IMR-90 (cell line): ENCODE data around the gene SLCO3A1. TPM values are rescaled to one million over a fixed set of nuclear protein-coding genes. Genes with fewer than 3 reads are reported as not detected.

Experiments used
- ATAC-seq: fragments of 200-7000 bp; cut with Tn5 transposase; 2 replicates; pipeline ENCODE4 v1.9.1; 2020; ENCODE audit warnings: low read depth, mild to moderate bottlenecking, moderate library complexity
- BruUV-seq: library from RNA; stranded (reverse); fragments of 400-500 nt; replicated peaks from 2 replicates; lab custom pipeline; 2021; lab: Mats Ljungman, UMichigan
- CTCF ChIA-PET: fragments of 300-600 bp; formaldehyde crosslinking; extraction: SDS; loops from one replicate; lab custom pipeline; 2021; ENCODE audit warnings: antibody characterized with exemption; lab: Yijun Ruan, JAX
- POLR2A ChIA-PET: fragments of 300-600 bp; sonication (Branson Sonifier 250); formaldehyde crosslinking; loops from one replicate; lab custom pipeline; 2022; ENCODE audit warnings: antibody characterized with exemption; ENCODE audit not compliant: unreplicated experiment; lab: Charles Lee
- DNase-seq: peaks from one replicate; pipeline ENCODE4 v3.0.0; 2013
- H2AFZ ChIP-seq: replicated peaks from 2 replicates; pipeline ENCODE3; 2013; ENCODE audit warnings: low read length, mild to moderate bottlenecking; ENCODE audit not compliant: poor library complexity
- H2AK5ac ChIP-seq: 2 replicates; pipeline ENCODE4 v1.6.1; 2013; ENCODE audit warnings: low read depth, low read length, inconsistent platforms
- H2AK9ac ChIP-seq: replicated peaks from 2 replicates; pipeline ENCODE3; 2013; ENCODE audit warnings: mild to moderate bottlenecking, low read depth, low read length, moderate library complexity; ENCODE audit not compliant: poor library complexity
- H2BK120ac ChIP-seq: 2 replicates; pipeline ENCODE4 v1.6.1; 2013; ENCODE audit warnings: low read depth, low read length, inconsistent platforms
- H2BK15ac ChIP-seq: 3 replicates; pipeline ENCODE4 v1.6.1; 2013; ENCODE audit warnings: low read depth, low read length, inconsistent platforms
- H2BK20ac ChIP-seq: 2 replicates; pipeline ENCODE4 v1.6.1; 2013; ENCODE audit warnings: low read depth, mild to moderate bottlenecking, inconsistent platforms, low read length, moderate library complexity
- H2BK5ac ChIP-seq: 2 replicates; pipeline ENCODE4 v1.6.1; 2013; ENCODE audit warnings: mild to moderate bottlenecking, low read depth, low read length, inconsistent platforms; ENCODE audit not compliant: poor library complexity, severe bottlenecking
- H3K14ac ChIP-seq: replicated peaks from 2 replicates; pipeline ENCODE4 v1.6.1; 2013; ENCODE audit warnings: low read depth, low read length, inconsistent platforms
- H3K18ac ChIP-seq: 2 replicates; pipeline ENCODE4 v1.6.1; 2013; ENCODE audit warnings: low read depth, low read length, control low read depth
- H3K23ac ChIP-seq: 2 replicates; pipeline ENCODE4 v1.6.1; 2013; ENCODE audit warnings: low read depth, low read length, inconsistent platforms
- H3K27ac ChIP-seq: 2 replicates; pipeline ENCODE4 v1.5.1; 2013; ENCODE audit warnings: mild to moderate bottlenecking, control low read depth, low read length; ENCODE audit not compliant: insufficient read depth
- H3K27me3 ChIP-seq: 2 replicates; pipeline ENCODE4 v1.6.1; 2013; ENCODE audit warnings: low read length; ENCODE audit not compliant: control insufficient read depth, insufficient read depth
- H3K36me3 ChIP-seq: 2 replicates; pipeline ENCODE4 v1.6.1; 2013; ENCODE audit warnings: low read length, mixed read lengths; ENCODE audit not compliant: control insufficient read depth, insufficient read depth
- H3K4ac ChIP-seq: 2 replicates; pipeline ENCODE4 v1.6.1; 2013; ENCODE audit warnings: low read depth, low read length, inconsistent platforms
- H3K4me1 ChIP-seq: 2 replicates; pipeline ENCODE4 v1.6.1; 2013; ENCODE audit warnings: low read length, mixed read lengths; ENCODE audit not compliant: control insufficient read depth, insufficient read depth
- H3K4me2 ChIP-seq: 2 replicates; pipeline ENCODE4 v1.6.1; 2013; ENCODE audit warnings: low read depth, mild to moderate bottlenecking, control low read depth, low read length, moderate library complexity
- H3K4me3 ChIP-seq: 2 replicates; pipeline ENCODE4 v1.5.1; 2013; ENCODE audit warnings: low read depth, mild to moderate bottlenecking, control low read depth, low read length, moderate library complexity; ENCODE audit not compliant: insufficient read depth
- H3K56ac ChIP-seq: 2 replicates; pipeline ENCODE4 v1.6.1; 2013; ENCODE audit warnings: low read length, inconsistent platforms; ENCODE audit not compliant: insufficient read depth; ENCODE audit errors: extremely low read depth
- H3K79me1 ChIP-seq, 2 experiments: 2 replicates each; pipeline ENCODE4 v1.6.1; 2013; ENCODE audit warnings: low read length in 2 of 2, inconsistent platforms in 1 of 2, low read depth in 1 of 2
- H3K9ac ChIP-seq: 2 replicates; pipeline ENCODE4 v1.6.1; 2013; ENCODE audit warnings: low read depth, low read length, control low read depth
- H3K9me1 ChIP-seq: 2 replicates; pipeline ENCODE4 v1.6.1; 2013; ENCODE audit warnings: low read length, inconsistent platforms; ENCODE audit not compliant: insufficient read depth
- H3K9me3 ChIP-seq: 2 replicates; pipeline ENCODE4 v1.6.1; 2013; ENCODE audit warnings: low read length; ENCODE audit not compliant: control insufficient read depth, insufficient read depth
- H4K20me1 ChIP-seq: 2 replicates; pipeline ENCODE4 v1.6.1; 2013; ENCODE audit warnings: low read length, inconsistent platforms; ENCODE audit not compliant: insufficient read depth
- H4K5ac ChIP-seq: 2 replicates; pipeline ENCODE4 v1.6.1; 2013; ENCODE audit warnings: mild to moderate bottlenecking, low read depth, low read length, control low read depth
- H4K8ac ChIP-seq, 2 experiments: 2 replicates each; pipeline ENCODE4 v1.6.1; 2013; ENCODE audit warnings: low read depth in 2 of 2, low read length in 2 of 2, control low read depth in 1 of 2, inconsistent platforms in 1 of 2
- H4K91ac ChIP-seq: 2 replicates; pipeline ENCODE4 v1.6.1; 2013; ENCODE audit warnings: low read depth, low read length, inconsistent platforms; ENCODE audit not compliant: insufficient read depth
- CEBPB ChIP-seq: IDR thresholded peaks from 2 replicates; pipeline ENCODE4 v1.6.1; 2012; ENCODE audit warnings: low read depth, low read length, improper control_type of control experiment
- ELK1 ChIP-seq: fragments of 150-350 bp; IDR thresholded peaks from 2 replicates; pipeline ENCODE4 v1.6.1; 2016; ENCODE audit warnings: low read depth, mild to moderate bottlenecking, low read length, moderate library complexity, borderline replicate concordance
- FOS ChIP-seq: fragments of 150-350 bp; IDR thresholded peaks from 2 replicates; pipeline ENCODE4 v1.6.1; 2016; ENCODE audit warnings: low read depth, low read length
- MAFK ChIP-seq: IDR thresholded peaks from 2 replicates; pipeline ENCODE4 v1.6.1; 2012; ENCODE audit warnings: low read depth, low read length, improper control_type of control experiment
- MXI1 ChIP-seq: IDR thresholded peaks from 2 replicates; pipeline ENCODE4 v1.6.1; 2012; ENCODE audit warnings: low read depth, mild to moderate bottlenecking, low read length, moderate library complexity, borderline replicate concordance
- POLR2A ChIP-seq: IDR thresholded peaks from 2 replicates; pipeline ENCODE4 v1.6.1; 2012; ENCODE audit warnings: mild to moderate bottlenecking, low read depth, low read length
- SMC3 ChIP-seq: fragments of 150-350 bp; IDR thresholded peaks from 2 replicates; pipeline ENCODE4 v1.6.1; 2016; ENCODE audit warnings: low read depth, mild to moderate bottlenecking, antibody characterized with exemption, low read length, moderate library complexity
- USF2 ChIP-seq: fragments of 150-350 bp; IDR thresholded peaks from 2 replicates; pipeline ENCODE4 v1.6.1; 2017; ENCODE audit warnings: mild to moderate bottlenecking, antibody characterized with exemption, low read length, low read depth
- WGBS, 2 experiments: methylation state at CpG; one replicate each; pipeline versions ENCODE4 v1.1.5 to v1.1.7; 2013; ENCODE audit warnings: missing lambda C conversion rate in 2 of 2; ENCODE audit not compliant: insufficient read length in 1 of 2; ENCODE audit errors: extremely low coverage in 2 of 2; 5-methylcytosine and 5-hydroxymethylcytosine counted together
- dilution Hi-C: fragments of 300-500 bp; cut with HindIII; formaldehyde crosslinking; loops from one replicate; pipeline ENCODE4 v1.14.3; 2018; ENCODE audit warnings: low sequenced_read_pairs; ENCODE audit not compliant: unreplicated experiment
- in situ Hi-C: fragments of 300-500 bp; cut with MboI; formaldehyde crosslinking; loops from 3 replicates; pipeline ENCODE4 v1.14.3; 2019; ENCODE audit warnings: low sequenced_read_pairs, inconsistent platforms, mixed read lengths
- intact Hi-C: fragments of 100-400 bp; cut with micrococcal nuclease; formaldehyde crosslinking; loops from 2 replicates; pipeline ENCODE4 v1.10.0; 2022
- polyA plus RNA-seq, 3 experiments: library from polyadenylated mRNA; depleted of rRNA; stranded (reverse); fragments of >200 nt; gene quantifications; 2 replicates each; pipeline ENCODE4 v1.2.3, GENCODE V29; 2012; ENCODE audit warnings: low replicate concordance in 1 of 3
- total RNA-seq: library from RNA; depleted of rRNA; stranded (reverse); fragments of >200 nt; gene quantifications from 2 replicates; pipeline ENCODE4 v1.2.3, GENCODE V29; 2012

Gene SLCO3A1
- total and polyA plus RNA-seq, 2 of the 4 experiments (the other 2 are of a cell fraction) = 4.7 to 8.1 TPM

GRCh38 chr15:91954292-91954691 is 100.8 kb downstream of the SLCO3A1 start:
- in situ Hi-C loops = no loop called here
- no peak overlapping the region for H2BK20ac ChIP-seq
- no peak overlapping the region for H4K5ac ChIP-seq
- no peak overlapping the region for H3K18ac ChIP-seq
- WGBS, 2 experiments = no CpG with 5 or more reads among the region's 7 CpGs
- TF ChIP-seq MXI1 (no peak), ELK1 (no peak), USF2 (no peak), MAFK (no peak), FOS (no peak), CEBPB (no peak), SMC3 (no peak), POLR2A (no peak)
- DNase-seq = no peak
- 0 out of 4 replicates have a peak, but pooled peaks cover 0 to 7% of the 10 kb centered on the region in 2 experiments for H3K79me1 ChIP-seq
- no peak for ATAC-seq
- H3K4ac ChIP-seq = no peak overlapping the region
- POLR2A ChIA-PET = no interaction called here
- no peak overlapping the region for H3K4me2 ChIP-seq
- intact Hi-C loops = no loop called here
- H3K4me3 ChIP-seq = no peak overlapping the region
- H3K27ac ChIP-seq = no peak overlapping the region
- no peak overlapping the region for H3K14ac ChIP-seq
- H4K20me1 ChIP-seq = no peaks in the 10 kb centered on the region
- H3K9me3 ChIP-seq = no peaks in the 10 kb centered on the region
- no TSS peak for BruUV-seq
- H3K56ac ChIP-seq = no peak overlapping the region
- H4K8ac ChIP-seq = no peak overlapping the region
- H2AFZ ChIP-seq = no peak overlapping the region
- no peak overlapping the region for H2BK15ac ChIP-seq
- no peak overlapping the region for H3K23ac ChIP-seq
- CTCF ChIA-PET = no interaction called here
- no peak overlapping the region for H4K91ac ChIP-seq
- peaks cover 3% of the 10 kb centered on the region; the same call in 1 of the 2 replicates for H3K9me1 ChIP-seq
- no peak overlapping the region for H2AK5ac ChIP-seq
- dilution Hi-C loops = no loop called here
- no peaks in the 10 kb centered on the region for H3K36me3 ChIP-seq
- no peak overlapping the region for H2BK5ac ChIP-seq
- no peak overlapping the region for H2BK120ac ChIP-seq
- H2AK9ac ChIP-seq = no peak overlapping the region
- H3K4me1 ChIP-seq = peaks cover 10% of the 10 kb centered on the region; the same call in 1 of the 2 replicates
- no peak overlapping the region for H3K9ac ChIP-seq
- H3K27me3 ChIP-seq = no peaks in the 10 kb centered on the region
